Right lobe of liver (tissue), 6 donors: ENCODE results near the gene RAB1A. TPM values are rescaled to one million over a fixed set of nuclear protein-coding genes. Genes with fewer than 3 reads are reported as not detected.
"Not testable (repeated sequence)": the region's sequence is repeated elsewhere in the genome, so short reads cannot be mapped to it uniquely, and the experiment has no call there.

Source experiments
- ATAC-seq, 4 donors: fragments of 200-7000 bp; cut with Tn5 transposase; one replicate each; pipeline ENCODE4 v1.9.1; 2020; ENCODE audit warnings: mild to moderate bottlenecking in 4 of 4, moderate library complexity in 4 of 4
- DNase-seq, 3 donors: peaks; one replicate each; pipeline ENCODE4 v3.0.0-alpha.2; 2020
- H3K27ac ChIP-seq, 3 donors: fragments of 200-600 bp; one replicate each; pipeline ENCODE4 v1.8.0; 2022
- H3K27me3 ChIP-seq, 2 donors: fragments of 200-600 bp; one replicate each; pipeline ENCODE4 v1.8.0; 2022
- H3K36me3 ChIP-seq, 4 donors: fragments of 200-600 bp; sonication (generic) in 1 of 4; one replicate each; pipeline versions ENCODE4 v1.5.1 to v1.8.0; 2017 to 2022; ENCODE audit warnings: control low read depth in 1 of 4
- H3K4me1 ChIP-seq, 4 donors: fragments of 200-600 bp; sonication (generic) in 1 of 4; one replicate each; pipeline versions ENCODE4 v1.5.1 to v1.8.0; 2017 to 2022; ENCODE audit warnings: control low read depth in 1 of 4
- H3K4me3 ChIP-seq, 3 donors: fragments of 200-600 bp; one replicate each; pipeline ENCODE4 v1.8.0; 2022
- H3K9me3 ChIP-seq, 4 donors: fragments of 200-600 bp; sonication (generic) in 1 of 4; one replicate each; pipeline versions ENCODE4 v1.5.1 to v1.8.0; 2017 to 2022; ENCODE audit warnings: control low read depth in 1 of 4
- POLR2A ChIP-seq: fragments of 450-650 bp; IDR thresholded peaks from one replicate; pipeline ENCODE4 v1.6.1; 2017; ENCODE audit warnings: antibody characterized with exemption, mild to moderate bottlenecking
- WGBS: methylation state at CpG from one replicate; pipeline ENCODE4 v1.1.6; 2018; ENCODE audit warnings: low coverage, low lambda C conversion rate; ENCODE audit not compliant: insufficient coverage; ENCODE audit errors: missing lambda C conversion rate; 5-methylcytosine and 5-hydroxymethylcytosine counted together
- intact Hi-C, 2 donors: fragments of 100-400 bp; cut with DNase I; formaldehyde crosslinking; loops; one replicate each; pipeline versions ENCODE4 v1.11.2 to v1.14.1; 2022
- total RNA-seq, 6 experiments: library from RNA; depleted of rRNA in 2 of 6; stranded (reverse); fragments of >200 nt in 2 of 6; fragmentation: NEBNext Ultra II Directional in 3 of 6; extraction: Animal tissue kit (Norgen Biotek cat#: 25700) in 3 of 6; gene quantifications; one replicate each; pipeline versions ENCODE4 v1.1.0 to v1.2.4, GENCODE V29; 2016 to 2023
- TF ChIP-seq, protein P1 (sequence below), 4 donors: fragments of 200-600 bp in 3 of 4; fragments of 450-650 bp in 1 of 4; IDR thresholded peaks; one replicate each; pipeline versions ENCODE4 v1.5.1 to v1.8.0; 2016 to 2022; ENCODE audit warnings: antibody characterized with exemption in 4 of 4, mild to moderate bottlenecking in 2 of 4
- donor health status: DM: no; HTN: yes; CAD: no.
- donor health status: DM: no; HTN: no; CAD: no.
- donor health status: DM: no; HTN: no; CAD: no.
- donor health status: DM: no; HTN: yes; CAD: no.
- donor health status: DM: no; HTN: yes; CAD: no.

Gene RAB1A
- total RNA-seq, 6 experiments from 2014 or later = 65.0 to 119 (median 81.3) TPM

DNA sequence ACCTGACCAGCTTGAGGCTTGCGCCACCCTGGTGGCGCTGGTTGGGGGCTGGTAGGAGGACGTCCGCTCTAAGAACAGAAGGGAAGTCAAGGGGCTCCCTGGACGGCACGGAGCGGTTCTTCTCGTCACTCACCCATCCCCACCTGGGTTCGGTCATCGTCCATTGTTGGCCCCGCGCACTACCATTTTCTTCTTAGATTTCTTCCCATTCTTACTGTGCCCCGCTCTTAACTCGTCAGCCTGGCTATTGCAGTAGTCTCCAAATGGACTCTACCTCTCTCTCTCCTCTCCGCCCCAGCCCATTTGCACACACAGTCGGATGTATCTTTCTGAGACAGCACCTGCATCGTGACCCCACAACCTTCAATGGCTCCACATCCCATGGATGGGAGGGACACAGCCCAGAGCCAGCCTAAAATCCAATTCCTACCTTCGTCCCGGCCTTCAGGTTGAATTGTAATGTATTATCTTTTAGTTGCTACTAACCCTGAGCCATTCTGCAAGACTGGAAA lies 814 bp upstream of the RAB1A start:
- H3K36me3 ChIP-seq = no peaks in the 10 kb centered on the region
- TF ChIP-seq, protein P1, sequence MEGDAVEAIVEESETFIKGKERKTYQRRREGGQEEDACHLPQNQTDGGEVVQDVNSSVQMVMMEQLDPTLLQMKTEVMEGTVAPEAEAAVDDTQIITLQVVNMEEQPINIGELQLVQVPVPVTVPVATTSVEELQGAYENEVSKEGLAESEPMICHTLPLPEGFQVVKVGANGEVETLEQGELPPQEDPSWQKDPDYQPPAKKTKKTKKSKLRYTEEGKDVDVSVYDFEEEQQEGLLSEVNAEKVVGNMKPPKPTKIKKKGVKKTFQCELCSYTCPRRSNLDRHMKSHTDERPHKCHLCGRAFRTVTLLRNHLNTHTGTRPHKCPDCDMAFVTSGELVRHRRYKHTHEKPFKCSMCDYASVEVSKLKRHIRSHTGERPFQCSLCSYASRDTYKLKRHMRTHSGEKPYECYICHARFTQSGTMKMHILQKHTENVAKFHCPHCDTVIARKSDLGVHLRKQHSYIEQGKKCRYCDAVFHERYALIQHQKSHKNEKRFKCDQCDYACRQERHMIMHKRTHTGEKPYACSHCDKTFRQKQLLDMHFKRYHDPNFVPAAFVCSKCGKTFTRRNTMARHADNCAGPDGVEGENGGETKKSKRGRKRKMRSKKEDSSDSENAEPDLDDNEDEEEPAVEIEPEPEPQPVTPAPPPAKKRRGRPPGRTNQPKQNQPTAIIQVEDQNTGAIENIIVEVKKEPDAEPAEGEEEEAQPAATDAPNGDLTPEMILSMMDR (IDR thresholded peaks at IDR 0.05) = no peak
- TF ChIP-seq POLR2A = peak; percentile 49
- intact Hi-C loops = no loop called here
- peak overlapping the region; percentile 54 to 87 (median 58) for H3K4me3 ChIP-seq
- ATAC-seq (peak; percentile 55 to 70 (median 62)), DNase-seq (no peak)
- H3K27me3 ChIP-seq = no peaks in the 10 kb centered on the region
- no peaks in the 10 kb centered on the region for H3K9me3 ChIP-seq
- peak overlapping the region; percentile 94 to 98 (median 98) for H3K27ac ChIP-seq
- peaks cover 0 to 30% (median 7%) of the 10 kb centered on the region in 4 donors for H3K4me1 ChIP-seq
- WGBS = 10% methylated on average over 7 of the region's 19 CpGs

DNA sequence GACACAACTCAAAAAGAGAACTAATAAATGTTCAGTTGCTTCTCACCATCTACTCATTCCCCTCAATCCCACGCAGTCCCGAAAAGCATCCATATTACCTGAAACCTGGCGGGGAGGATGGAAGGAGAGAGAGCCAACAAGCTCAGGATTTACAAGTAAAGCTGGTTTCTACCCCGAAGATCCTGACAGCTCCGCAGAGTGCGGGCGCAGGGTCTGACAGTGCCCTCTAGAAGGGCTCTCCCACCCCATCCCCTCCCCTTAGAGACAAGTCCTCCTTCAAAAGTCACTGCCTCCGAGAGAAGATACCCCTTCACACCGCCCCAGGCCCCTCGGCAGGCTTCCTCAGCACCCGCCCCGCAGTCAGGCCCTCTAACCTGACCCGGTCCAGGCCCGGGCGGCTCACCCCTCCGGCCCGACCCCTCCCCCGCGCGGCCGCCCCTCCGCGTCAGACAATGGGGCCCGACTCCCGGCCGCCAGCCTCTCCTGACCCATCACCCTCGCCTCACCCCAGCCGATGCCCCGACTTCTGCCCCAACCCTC lies 550 bp downstream of the RAB1A start:
- H3K27me3 ChIP-seq = no peaks in the 10 kb centered on the region
- intact Hi-C loops = no loop called here
- DNase-seq (peak; percentile 67 to 77 (median 73)), ATAC-seq (peak; percentile 14 to 30 (median 20))
- no peaks in the 10 kb centered on the region for H3K9me3 ChIP-seq
- peak overlapping the region; percentile 85 to 89 (median 87) for H3K4me3 ChIP-seq
- TF ChIP-seq, protein P1 (IDR thresholded peaks at IDR 0.05) = no peak
- no peak for TF ChIP-seq POLR2A
- peak overlapping the region; percentile 94 to 98 (median 98) for H3K27ac ChIP-seq
- H3K36me3 ChIP-seq = no peaks in the 10 kb centered on the region
- H3K4me1 ChIP-seq = peaks cover 0 to 44% (median 12%) of the 10 kb centered on the region in 4 donors
- 3% methylated on average over 8 of the region's 29 CpGs for whole genome bisulfite sequencing

DNA sequence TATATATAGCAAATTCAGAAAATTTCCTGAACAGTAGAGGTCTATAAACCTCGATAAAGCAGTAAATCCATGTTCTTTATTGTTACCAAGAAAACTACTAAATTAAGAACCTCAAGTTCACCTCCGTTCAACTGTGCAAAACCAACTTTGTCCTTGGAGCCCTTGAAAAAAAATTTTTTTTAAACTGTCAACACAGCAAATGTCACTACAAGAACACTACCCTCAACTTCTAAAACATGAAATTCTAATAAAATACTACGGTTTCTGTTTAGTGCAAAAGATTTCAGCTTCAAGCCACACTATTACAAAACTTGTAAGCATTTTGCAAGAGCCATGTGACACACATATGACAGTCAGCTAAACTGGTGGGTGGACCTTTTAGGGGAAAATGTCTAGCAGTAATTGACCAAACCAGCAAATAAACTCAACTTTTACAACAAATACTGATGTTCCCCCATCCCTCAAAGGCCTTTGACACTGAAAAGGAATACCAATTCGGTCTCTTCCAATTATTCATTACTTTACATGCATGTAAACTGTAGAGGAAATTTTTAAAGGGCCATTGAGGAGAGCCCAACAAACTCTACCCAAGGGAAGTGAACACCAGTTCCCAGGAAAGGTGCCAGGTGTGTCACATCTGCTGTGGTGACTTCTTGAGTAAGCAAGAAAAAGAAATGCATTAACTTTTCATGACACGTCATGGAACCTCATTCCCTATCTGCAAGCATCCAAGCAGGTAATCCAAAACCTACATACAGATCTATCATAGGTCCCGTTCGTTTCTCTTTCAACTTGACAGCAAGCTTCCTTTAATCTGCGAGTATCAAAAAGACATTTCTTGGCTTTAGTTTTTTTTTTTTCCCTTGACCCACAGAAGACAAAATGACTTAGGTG lies 1.4 kb downstream of the RAB1A start:
- Histone ChIP-seq H3K9me3 (no peaks in the 10 kb centered on the region), H3K4me1 (peaks cover 0 to 48% (median 14%) of the 10 kb centered on the region in 4 donors), H3K4me3 (peak overlapping the region; percentile 85 to 89 (median 87)), H3K36me3 (no peaks in the 10 kb centered on the region), H3K27me3 (no peaks in the 10 kb centered on the region), H3K27ac (peak overlapping the region; percentile 94 to 98 (median 98))
- TF ChIP-seq, protein P1 (IDR thresholded peaks at IDR 0.05) = no peak
- TF ChIP-seq POLR2A = peak; percentile 19
- ATAC-seq (peak in 3 of 4 donors; percentile 2 to 6 (median 2)), DNase-seq (peak in 1 of 3 donors; percentile 59)
- 2% methylated on average over 8 of the region's 8 CpGs for WGBS
- intact Hi-C loops = no loop called here

DNA sequence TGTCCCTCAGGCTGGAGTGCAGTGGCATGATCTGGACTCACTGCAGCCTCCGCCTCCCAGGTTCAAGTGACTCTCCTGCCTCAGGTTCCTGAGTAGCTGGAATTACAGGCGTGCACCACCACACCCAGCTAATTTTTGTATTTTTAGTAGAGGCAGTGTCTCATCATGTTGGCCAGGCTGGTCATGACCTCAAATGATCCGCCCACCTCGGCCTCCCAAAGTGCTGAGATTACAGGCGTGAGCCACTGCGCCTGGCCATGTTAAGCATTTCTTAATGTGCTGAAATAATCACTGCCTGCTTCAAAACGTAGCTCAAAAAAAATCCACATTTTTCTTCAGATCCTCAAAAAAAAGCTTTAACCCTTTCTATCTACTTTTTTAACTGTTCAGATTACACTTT lies 4.4 kb downstream of the RAB1A start:
- H3K36me3 ChIP-seq, intact Hi-C loops, H3K9me3 ChIP-seq, ATAC-seq, H3K27me3 ChIP-seq, H3K4me3 ChIP-seq, DNase-seq: not testable (repeated sequence)
- Histone ChIP-seq H3K27ac (peak overlapping the region in 1 of 3 donors; percentile 26), H3K4me1 (peaks cover 0 to 54% (median 14%) of the 10 kb centered on the region in 4 donors)
- 22% methylated on average over 7 of the region's 7 CpGs for WGBS
